Measurements from ENCODE around the gene STAM2. TPM values are rescaled to one million over a fixed set of nuclear protein-coding genes. Genes with fewer than 3 reads are reported as not detected.

The STAM2 gene
- total and polyA plus RNA-seq, 3 experiments from 2014 or later = 3.7 to 19.8 (median 19.6) TPM

DNA sequence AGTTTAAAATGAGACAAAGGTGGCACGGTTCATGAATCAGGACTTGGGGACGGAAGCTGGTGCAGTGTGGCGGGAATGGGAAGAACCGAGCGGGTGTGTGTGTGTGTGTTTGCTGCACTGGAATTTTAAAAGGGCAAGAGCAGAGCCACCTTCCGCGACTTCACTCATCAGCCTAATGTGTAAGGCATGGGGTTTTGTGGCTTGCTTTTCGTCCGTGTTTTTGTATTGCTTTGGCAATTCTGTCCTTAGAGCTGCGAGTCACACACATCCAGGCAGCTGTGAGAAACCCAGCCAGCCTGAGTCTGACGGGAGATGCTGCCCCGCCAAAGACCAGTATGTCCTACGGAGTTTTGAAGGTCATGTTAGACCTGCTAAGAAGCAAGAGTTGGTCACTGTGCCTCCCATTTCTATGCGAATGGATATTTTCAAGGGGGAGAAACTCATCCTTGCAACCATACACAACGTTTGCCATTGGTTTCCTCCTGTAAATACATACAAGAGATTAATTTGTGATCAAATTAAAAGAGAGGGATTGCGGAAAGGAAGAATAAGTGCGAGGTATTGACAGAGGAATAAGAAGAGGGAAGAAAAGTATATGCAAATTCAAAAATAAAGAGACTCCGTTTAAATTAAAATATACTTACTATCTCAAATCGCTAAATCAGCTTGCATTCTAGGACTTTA is 76.1 kb downstream of the STAM2 start:
- Histone ChIP-seq H3K4me1 (ENCODE audit: insufficient read depth, low read length) (peaks cover 12% of the 10 kb centered on the region), H3K36me3 (ENCODE audit: insufficient read depth, low read length) (no peaks in the 10 kb centered on the region), H3K27ac (ENCODE audit: low read depth, low read length) (no peak overlapping the region), H3K27me3 (ENCODE audit: insufficient read depth, low read length, poor library complexity, severe bottlenecking) (peaks cover 28% of the 10 kb centered on the region), H3K9me3 (ENCODE audit: low read length) (no peaks in the 10 kb centered on the region), H3K4me3 (ENCODE audit: low read length) (peak overlapping the region; percentile 47)
- peak overlapping the region; percentile 81 to 90 (median 87) for H3K4me3 Mint-ChIP-seq
- H3K4me1 Mint-ChIP-seq = peaks cover 16 to 25% (median 19%) of the 10 kb centered on the region in 3 donors
- DNase-seq = no peak
- H3K36me3 Mint-ChIP-seq = peaks cover 0 to 2% (median 0%) of the 10 kb centered on the region in 3 donors
- peaks cover 41 to 58% of the 10 kb centered on the region in 2 donors for H3K27me3 Mint-ChIP-seq
- no peaks in the 10 kb centered on the region for H3K9me3 Mint-ChIP-seq
- CTCF ChIA-PET = interaction anchor here (0.6 kb wide), 1 partner anchor 101 kb away, joined by 3 read pairs; no protein-coding TSS in a partner anchor
- POLR2A ChIA-PET = no interaction called here
- H3K27ac Mint-ChIP-seq = peak overlapping the region in 2 of 8 donors; percentile 13 to 73

DNA sequence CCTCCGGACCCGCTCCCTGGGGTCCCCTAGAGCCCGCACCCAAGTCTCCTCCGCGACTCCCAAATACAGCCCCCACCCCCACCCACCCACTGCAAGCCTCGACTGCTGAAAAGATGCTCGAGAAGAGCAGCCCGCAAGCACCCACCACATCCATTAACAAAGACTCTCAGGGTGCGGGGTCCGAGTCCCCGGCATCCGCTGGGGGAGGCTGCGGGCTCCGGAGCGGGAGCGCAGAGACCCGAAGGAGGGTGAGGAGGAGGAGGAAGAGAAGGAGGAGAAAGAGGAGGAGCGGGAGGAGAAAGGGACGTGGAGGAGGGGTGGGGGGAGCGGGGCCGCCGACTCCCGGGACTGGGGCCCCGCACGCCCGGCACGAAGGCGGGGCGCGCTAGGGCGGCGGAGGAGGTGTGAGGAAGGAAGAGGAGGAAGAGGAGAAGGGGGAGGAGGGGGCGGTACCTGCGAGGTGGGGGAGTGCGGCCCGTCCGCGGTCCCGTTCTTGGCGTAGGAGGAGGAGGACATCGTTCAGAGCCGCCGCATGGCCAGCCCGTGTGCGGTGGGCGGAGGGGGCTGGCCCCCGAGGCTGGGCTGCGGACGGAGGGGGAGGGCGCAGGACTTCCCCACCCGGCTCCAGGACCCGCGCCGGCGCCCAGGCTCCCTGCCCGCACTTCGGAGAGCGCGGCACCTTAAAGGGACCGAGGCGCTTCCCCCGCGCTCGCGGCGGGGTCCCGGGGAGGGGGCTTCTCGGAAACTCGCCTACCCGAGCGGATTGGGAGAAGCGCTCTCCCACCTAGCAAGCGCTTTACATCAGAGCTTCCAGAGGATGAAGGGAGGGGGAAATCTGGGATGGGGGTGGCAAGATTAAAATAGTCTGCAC is 76.8 kb downstream of the STAM2 start, which contains the start of gene CACNB4:
Gene CACNB4 (minus strand): TSS at position 549 of the 871 bp plus-strand sequence.
- CTCF ChIA-PET = no interaction called here
- peaks cover 28% of the 10 kb centered on the region for H3K27me3 ChIP-seq (ENCODE audit: insufficient read depth, low read length, poor library complexity, severe bottlenecking)
- no peaks in the 10 kb centered on the region for H3K9me3 ChIP-seq (ENCODE audit: low read length)
- no peak for DNase-seq
- Mint-ChIP-seq H3K9me3 (no peaks in the 10 kb centered on the region), H3K27ac (peak within 1 kb of the TSS in 3 of 8 donors; percentile 26 to 73 (median 43)), H3K36me3 (peaks cover 0 to 5% (median 0%) of the 10 kb centered on the region in 3 donors), H3K4me1 (peaks cover 16 to 25% (median 19%) of the 10 kb centered on the region in 3 donors), H3K4me3 (peak within 1 kb of the TSS; percentile 81 to 90 (median 87)), H3K27me3 (peaks cover 39 to 62% of the 10 kb centered on the region in 2 donors)
- H3K27ac ChIP-seq (ENCODE audit: low read depth, low read length) = no peak within 1 kb of the TSS
- H3K4me1 ChIP-seq (ENCODE audit: insufficient read depth, low read length) = peaks cover 12% of the 10 kb centered on the region
- H3K4me3 ChIP-seq (ENCODE audit: low read length) = peak within 1 kb of the TSS; percentile 47
- no peaks in the 10 kb centered on the region for H3K36me3 ChIP-seq (ENCODE audit: insufficient read depth, low read length)
- POLR2A ChIA-PET = no interaction called here

DNA sequence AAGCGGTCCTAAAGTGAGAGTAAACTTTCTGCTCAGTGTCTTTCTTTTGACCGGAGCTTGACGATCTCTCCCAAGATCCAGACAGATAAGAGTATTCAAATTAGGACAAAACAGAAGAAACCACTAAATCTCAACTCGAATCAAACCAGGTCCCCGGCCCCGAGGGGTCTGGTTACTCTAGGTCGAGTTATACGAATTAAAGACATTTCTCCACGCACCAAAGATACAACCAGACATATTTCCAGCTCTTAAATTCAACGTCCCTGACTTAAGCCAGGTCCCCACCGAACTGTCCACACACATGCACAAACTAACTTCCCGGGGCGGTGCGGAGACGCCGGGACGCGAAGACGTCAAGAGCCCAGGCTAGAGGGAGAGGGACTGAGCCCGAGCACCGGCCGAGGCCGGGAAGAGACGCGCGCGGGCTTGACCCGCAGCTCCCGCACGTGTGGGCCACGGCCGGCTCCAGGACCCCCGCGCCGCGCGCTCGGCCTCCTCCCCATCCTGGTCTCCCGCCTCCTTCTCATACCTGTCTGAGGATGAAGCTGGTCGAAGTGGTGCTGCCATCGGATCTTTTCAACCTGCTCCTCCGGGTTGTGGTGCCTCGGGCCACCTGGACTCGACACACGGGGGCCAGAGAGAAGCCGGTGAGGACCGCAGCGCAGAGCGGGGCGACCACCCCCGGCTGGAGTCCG is 77.6 kb downstream of the STAM2 start:
- H3K36me3 Mint-ChIP-seq = peaks cover 0 to 5% (median 0%) of the 10 kb centered on the region in 3 donors
- H3K4me3 Mint-ChIP-seq = peak overlapping the region; percentile 73 to 87 (median 81)
- Histone ChIP-seq H3K27ac (ENCODE audit: low read depth, low read length) (no peak overlapping the region), H3K4me3 (ENCODE audit: low read length) (no peak overlapping the region), H3K36me3 (ENCODE audit: insufficient read depth, low read length) (no peaks in the 10 kb centered on the region), H3K4me1 (ENCODE audit: insufficient read depth, low read length) (peaks cover 12% of the 10 kb centered on the region), H3K9me3 (ENCODE audit: low read length) (no peaks in the 10 kb centered on the region), H3K27me3 (ENCODE audit: insufficient read depth, low read length, poor library complexity, severe bottlenecking) (peaks cover 28% of the 10 kb centered on the region)
- peaks cover 16 to 25% (median 19%) of the 10 kb centered on the region in 3 donors for H3K4me1 Mint-ChIP-seq
- ChIA-PET CTCF (no interaction called here), POLR2A (no interaction called here)
- no peaks in the 10 kb centered on the region for H3K9me3 Mint-ChIP-seq
- peaks cover 39 to 62% of the 10 kb centered on the region in 2 donors for H3K27me3 Mint-ChIP-seq
- no peak for DNase-seq
- H3K27ac Mint-ChIP-seq = peak overlapping the region in 2 of 8 donors; percentile 26 to 43

DNA sequence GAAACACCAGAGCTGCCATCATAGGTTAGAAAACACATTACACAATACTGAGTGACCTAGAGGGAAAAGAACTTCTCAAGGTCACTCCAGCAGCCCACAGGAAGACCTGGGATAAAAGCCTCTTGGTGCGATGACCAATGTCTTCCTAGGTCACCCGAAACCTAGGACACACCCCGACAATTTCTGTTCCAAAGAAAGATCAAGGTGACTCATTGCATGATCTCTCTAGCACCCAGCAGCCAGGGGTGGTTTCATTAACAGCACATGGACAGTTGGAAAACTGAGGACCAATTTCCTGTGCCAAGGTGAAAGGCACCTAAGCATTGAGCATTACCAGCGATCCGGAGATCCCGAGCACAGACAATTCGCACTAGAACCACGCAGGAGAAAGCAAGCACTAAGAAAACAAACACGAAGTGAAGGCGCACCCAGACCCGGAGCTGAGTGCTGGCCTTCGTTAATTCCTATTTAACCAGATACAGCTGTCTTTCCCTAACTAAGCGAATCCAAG is 78.2 kb downstream of the STAM2 start:
- Mint-ChIP-seq H3K36me3 (peaks cover 0 to 5% (median 0%) of the 10 kb centered on the region in 3 donors), H3K9me3 (no peaks in the 10 kb centered on the region), H3K27me3 (peaks cover 39 to 57% of the 10 kb centered on the region in 2 donors), H3K4me1 (peaks cover 16 to 25% (median 19%) of the 10 kb centered on the region in 3 donors), H3K27ac (peak overlapping the region in 2 of 8 donors; percentile 26 to 43), H3K4me3 (peak overlapping the region; percentile 73 to 87 (median 81))
- Histone ChIP-seq H3K4me3 (ENCODE audit: low read length) (no peak overlapping the region), H3K4me1 (ENCODE audit: insufficient read depth, low read length) (peaks cover 12% of the 10 kb centered on the region), H3K36me3 (ENCODE audit: insufficient read depth, low read length) (no peaks in the 10 kb centered on the region), H3K9me3 (ENCODE audit: low read length) (no peaks in the 10 kb centered on the region), H3K27ac (ENCODE audit: low read depth, low read length) (no peak overlapping the region), H3K27me3 (ENCODE audit: insufficient read depth, low read length, poor library complexity, severe bottlenecking) (peaks cover 28% of the 10 kb centered on the region)
- DNase-seq = no peak
- POLR2A ChIA-PET = no interaction called here
- CTCF ChIA-PET = no interaction called here

DNA sequence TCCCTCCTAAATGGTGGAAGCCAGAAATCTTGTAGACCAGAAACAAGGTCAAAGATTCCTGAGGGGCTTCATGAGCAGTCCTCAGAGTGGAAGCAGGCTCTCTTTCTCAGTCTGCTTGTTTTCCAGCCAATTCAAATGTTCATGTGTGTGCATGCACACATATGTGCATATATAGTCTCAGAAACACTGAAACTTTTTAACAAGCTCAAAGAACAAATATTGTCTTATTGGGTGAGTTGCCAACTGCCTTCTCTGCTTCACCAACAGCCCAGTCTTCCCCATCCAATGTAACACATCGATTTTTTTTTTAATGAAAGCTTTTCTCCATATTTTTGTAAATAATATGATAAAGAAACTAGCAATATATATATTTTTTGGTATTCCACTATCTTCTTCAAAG is 80.4 kb downstream of the STAM2 start:
- POLR2A ChIA-PET = no interaction called here
- Mint-ChIP-seq H3K27me3 (peaks cover 27 to 44% of the 10 kb centered on the region in 2 donors), H3K36me3 (peaks cover 0 to 4% (median 0%) of the 10 kb centered on the region in 3 donors)

DNA sequence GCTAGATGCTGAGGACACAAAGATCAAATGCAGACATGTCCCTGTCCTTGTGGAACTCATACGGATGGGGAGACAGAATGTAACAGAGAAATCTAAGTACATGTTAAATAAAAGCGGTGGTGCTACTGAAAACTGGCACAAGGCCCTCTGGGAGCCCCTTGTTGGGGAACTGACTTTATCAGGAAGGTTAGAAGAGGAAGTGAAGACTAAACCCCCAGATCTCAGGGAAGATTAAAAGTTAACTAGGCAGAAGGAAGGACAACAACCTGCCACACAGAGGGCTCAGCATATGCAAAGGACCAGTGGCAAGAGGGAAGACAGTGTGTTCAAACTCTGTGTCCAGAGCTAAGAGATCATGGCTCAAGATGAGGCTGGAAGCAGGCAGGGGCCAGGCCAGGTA is 81.5 kb downstream of the STAM2 start:
- Histone ChIP-seq H3K4me1 (ENCODE audit: insufficient read depth, low read length) (peaks cover 4% of the 10 kb centered on the region), H3K9me3 (ENCODE audit: low read length) (no peaks in the 10 kb centered on the region), H3K4me3 (ENCODE audit: low read length) (no peak overlapping the region), H3K36me3 (ENCODE audit: insufficient read depth, low read length) (no peaks in the 10 kb centered on the region), H3K27ac (ENCODE audit: low read depth, low read length) (no peak overlapping the region), H3K27me3 (ENCODE audit: insufficient read depth, low read length, poor library complexity, severe bottlenecking) (peaks cover 3% of the 10 kb centered on the region)
- H3K4me3 Mint-ChIP-seq = no peak overlapping the region
- DNase-seq = no peak
- H3K27me3 Mint-ChIP-seq = peaks cover 17 to 34% of the 10 kb centered on the region in 2 donors
- no peak overlapping the region for H3K27ac Mint-ChIP-seq
- ChIA-PET POLR2A (no interaction called here), CTCF (no interaction called here)
- H3K4me1 Mint-ChIP-seq = peaks cover 9 to 13% (median 13%) of the 10 kb centered on the region in 3 donors
- peaks cover 0 to 3% (median 0%) of the 10 kb centered on the region in 3 donors for H3K36me3 Mint-ChIP-seq
- no peaks in the 10 kb centered on the region for H3K9me3 Mint-ChIP-seq

More for the DNA sequence above, 80.4 kb downstream of the STAM2 start:
- Histone ChIP-seq H3K36me3 (ENCODE audit: insufficient read depth, low read length) (no peaks in the 10 kb centered on the region), H3K4me1 (ENCODE audit: insufficient read depth, low read length) (peaks cover 12% of the 10 kb centered on the region), H3K4me3 (ENCODE audit: low read length) (no peak overlapping the region), H3K27me3 (ENCODE audit: insufficient read depth, low read length, poor library complexity, severe bottlenecking) (peaks cover 14% of the 10 kb centered on the region), H3K9me3 (ENCODE audit: low read length) (no peaks in the 10 kb centered on the region), H3K27ac (ENCODE audit: low read depth, low read length) (no peak overlapping the region)
- CTCF ChIA-PET = no interaction called here
- DNase-seq = no peak
- H3K4me1 Mint-ChIP-seq = peaks cover 16 to 22% (median 19%) of the 10 kb centered on the region in 3 donors
- H3K27ac Mint-ChIP-seq = no peak overlapping the region
- H3K4me3 Mint-ChIP-seq = no peak overlapping the region
- no peaks in the 10 kb centered on the region for H3K9me3 Mint-ChIP-seq

DNA sequence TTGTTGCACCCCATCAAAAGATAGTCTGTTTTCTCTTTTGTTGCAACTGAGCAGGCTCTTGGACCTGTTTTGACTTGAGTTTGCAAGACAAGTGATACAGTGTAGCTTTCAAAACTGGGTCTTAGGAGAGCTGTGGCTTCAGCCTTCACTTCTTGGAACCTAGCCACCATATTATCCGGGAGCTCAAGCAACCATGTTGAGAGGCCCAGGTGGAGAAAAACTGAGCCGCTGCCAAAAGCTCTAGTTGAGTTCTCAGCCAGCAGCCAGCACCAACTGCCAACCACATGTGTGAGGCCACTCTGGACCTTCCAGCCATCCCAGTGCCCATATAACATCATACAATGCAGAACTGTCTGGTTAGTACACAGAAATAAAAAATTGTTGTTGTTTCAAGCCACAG is 82.1 kb downstream of the STAM2 start:
- Histone ChIP-seq H3K27ac (ENCODE audit: low read depth, low read length) (no peak overlapping the region), H3K4me1 (ENCODE audit: insufficient read depth, low read length) (peaks cover 4% of the 10 kb centered on the region), H3K4me3 (ENCODE audit: low read length) (no peak overlapping the region), H3K27me3 (ENCODE audit: insufficient read depth, low read length, poor library complexity, severe bottlenecking) (no peaks in the 10 kb centered on the region), H3K9me3 (ENCODE audit: low read length) (no peaks in the 10 kb centered on the region), H3K36me3 (ENCODE audit: insufficient read depth, low read length) (no peaks in the 10 kb centered on the region)
- H3K4me3 Mint-ChIP-seq = no peak overlapping the region
- no peak overlapping the region for H3K27ac Mint-ChIP-seq
- H3K27me3 Mint-ChIP-seq = peaks cover 17 to 33% of the 10 kb centered on the region in 2 donors
- no peaks in the 10 kb centered on the region for H3K9me3 Mint-ChIP-seq
- H3K36me3 Mint-ChIP-seq = peaks cover 0 to 3% (median 0%) of the 10 kb centered on the region in 3 donors
- CTCF ChIA-PET = no interaction called here
- no peak for DNase-seq
- peaks cover 9 to 13% (median 12%) of the 10 kb centered on the region in 3 donors for H3K4me1 Mint-ChIP-seq
- POLR2A ChIA-PET = no interaction called here

Measured in CD8-positive, alpha-beta memory T cell (primary cell).